Heart right ventricle (tissue), 16 donors: ENCODE data around the gene SCFD1. TPM values are rescaled to one million over a fixed set of nuclear protein-coding genes. Genes with fewer than 3 reads are reported as not detected.

Experiments used
- ATAC-seq, 8 donors: fragments of 200-7000 bp; cut with Tn5 transposase; one replicate each; pipeline ENCODE4 v1.9.1; 2020; ENCODE audit warnings: mild to moderate bottlenecking in 8 of 8, moderate library complexity in 8 of 8, moderate number of reproducible peaks in 1 of 8
- DNase-seq, 2 donors: peaks; one replicate each; pipeline ENCODE4 v3.0.0-alpha.2; 2020
- H3K27ac ChIP-seq, 10 donors: fragments of 200-600 bp; sonication (generic) in 2 of 10; one replicate each; pipeline versions ENCODE4 v1.5.0 to v1.8.0; 2020 to 2022; ENCODE audit warnings: mild to moderate bottlenecking in 3 of 10
- H3K27me3 ChIP-seq, 7 donors: fragments of 200-600 bp; one replicate each; pipeline ENCODE4 v1.8.0; 2021 to 2022; ENCODE audit warnings: mild to moderate bottlenecking in 2 of 7
- H3K36me3 ChIP-seq, 9 donors: fragments of 200-600 bp; sonication (generic) in 1 of 9; one replicate each; pipeline versions ENCODE4 v1.5.0 to v1.8.0; 2020 to 2022; ENCODE audit warnings: mild to moderate bottlenecking in 2 of 9
- H3K4me1 ChIP-seq, 9 donors: fragments of 200-600 bp; sonication (generic) in 1 of 9; one replicate each; pipeline versions ENCODE4 v1.5.0 to v1.8.0; 2020 to 2022; ENCODE audit warnings: mild to moderate bottlenecking in 4 of 9
- H3K4me3 ChIP-seq, 10 donors: fragments of 200-600 bp; sonication (generic) in 2 of 10; one replicate each; pipeline versions ENCODE4 v1.5.0 to v1.8.0; 2020 to 2022; ENCODE audit warnings: mild to moderate bottlenecking in 7 of 10, moderate library complexity in 2 of 10
- H3K9me3 ChIP-seq, 11 donors: fragments of 200-600 bp in 10 of 11; sonication (generic) in 2 of 11; one replicate each; pipeline versions ENCODE4 v1.5.0 to v1.8.0; 2013 to 2022; ENCODE audit warnings: mild to moderate bottlenecking in 2 of 11, control low read depth in 1 of 11, moderate library complexity in 1 of 11
- WGBS, 2 donors: extraction: QIAGEN DNeasy Blood & Tissue Kit; methylation state at CpG; one replicate each; pipeline ENCODE4 v1.1.7; 2013; ENCODE audit warnings: inconsistent platforms in 1 of 2; 5-methylcytosine and 5-hydroxymethylcytosine counted together
- intact Hi-C, 10 donors: fragments of 100-400 bp; cut with DNase I; formaldehyde crosslinking; loops; one replicate each; pipeline versions ENCODE4 v1.11.1 to v1.14.2; 2022
- polyA plus RNA-seq, 2 donors: library from polyadenylated mRNA; stranded (reverse); fragments of 200-250 nt; gene quantifications; one replicate each; pipeline ENCODE4 v1.2.3, GENCODE V29; 2013
- total RNA-seq, 10 donors: library from RNA; stranded (reverse); fragmentation: NEBNext Ultra II Directional in 3 of 10; extraction: Animal tissue kit (Norgen Biotek cat#: 25700) in 3 of 10; gene quantifications; one replicate each; pipeline versions ENCODE4 v1.2.1 to v1.2.4, GENCODE V29; 2021 to 2023
- TF ChIP-seq, protein P1 (sequence below), 9 donors: fragments of 200-600 bp; sonication (generic) in 2 of 9; IDR thresholded peaks; one replicate each; pipeline versions ENCODE4 v1.5.0 to v1.8.0; 2021 to 2022; ENCODE audit warnings: antibody characterized with exemption in 9 of 9, mild to moderate bottlenecking in 5 of 9, moderate library complexity in 1 of 9
- donor health status: Arrhythmogenic right ventricular cardiomyopathy.
- donor health status: ischemic (EF 13 %, LVEDD 7.1; RV severe dilation, severe dysfunction).
- donor health status: healthy with polysubstance abuse.
- donor health status: DM: no; HTN: yes; CAD: no.
- donor health status: DM: no; HTN: no; CAD: no.
- donor health status: ischemic (EF 25% LVEDD 6.9; RV normal size, moderate dysfunction).
- donor health status: ischemic (EF 25% LVEDD 5.7; RV mildly dilated, moderate dysfunction).
- donor health status: healthy.
- donor health status: DM: yes; HTN: yes; CAD: no.
- donor health status: Ischemic cardiomyopathy.
- donor health status: ischemic (EF 35%, LVEDD 5.7; RV mildly dilated, moderate dysfunction).
- donor health status: nonischemic (EF 11% LVEDD 7.7; RV severe dilation, severe dysfunction).
- donor health status: DM: yes; HTN: yes; CAD: no.
- donor health status: PGD.
- donor health status: ischemic (EF 29% LVEDD 5.4; RV normal size, mild dysfunction).
- donor health status: nonischemic (EF 23%, LVEDD 6.1; RV moderate dilation, normal function).

SCFD1 gene
- total and polyA plus RNA-seq, 12 donors: 40.1 to 98.6 (median 47.1) TPM

- Histone ChIP-seq H3K4me1 (no peaks in the 10 kb centered on the region), H3K36me3 (peaks cover 0 to 85% (median 9%) of the 10 kb centered on the region in 9 donors), H3K9me3 (no peaks in the 10 kb centered on the region), H3K27ac (no peak overlapping the region), H3K27me3 (no peaks in the 10 kb centered on the region), H3K4me3 (no peak overlapping the region)
- TF ChIP-seq, protein P1, sequence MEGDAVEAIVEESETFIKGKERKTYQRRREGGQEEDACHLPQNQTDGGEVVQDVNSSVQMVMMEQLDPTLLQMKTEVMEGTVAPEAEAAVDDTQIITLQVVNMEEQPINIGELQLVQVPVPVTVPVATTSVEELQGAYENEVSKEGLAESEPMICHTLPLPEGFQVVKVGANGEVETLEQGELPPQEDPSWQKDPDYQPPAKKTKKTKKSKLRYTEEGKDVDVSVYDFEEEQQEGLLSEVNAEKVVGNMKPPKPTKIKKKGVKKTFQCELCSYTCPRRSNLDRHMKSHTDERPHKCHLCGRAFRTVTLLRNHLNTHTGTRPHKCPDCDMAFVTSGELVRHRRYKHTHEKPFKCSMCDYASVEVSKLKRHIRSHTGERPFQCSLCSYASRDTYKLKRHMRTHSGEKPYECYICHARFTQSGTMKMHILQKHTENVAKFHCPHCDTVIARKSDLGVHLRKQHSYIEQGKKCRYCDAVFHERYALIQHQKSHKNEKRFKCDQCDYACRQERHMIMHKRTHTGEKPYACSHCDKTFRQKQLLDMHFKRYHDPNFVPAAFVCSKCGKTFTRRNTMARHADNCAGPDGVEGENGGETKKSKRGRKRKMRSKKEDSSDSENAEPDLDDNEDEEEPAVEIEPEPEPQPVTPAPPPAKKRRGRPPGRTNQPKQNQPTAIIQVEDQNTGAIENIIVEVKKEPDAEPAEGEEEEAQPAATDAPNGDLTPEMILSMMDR (IDR thresholded peaks at IDR 0.05): no peak
- intact Hi-C loops: no loop called here
- 76 to 86% methylated on average over 2 of the region's 2 CpGs for WGBS, 2 donors
- ATAC-seq (no peak), DNase-seq (no peak)
These were observed 86.0 kb downstream of the SCFD1 start for GRCh38 chr14:30708157-30708556.

GRCh38 chr14:30709201-30709600 lies 87.1 kb downstream of the SCFD1 start:
- Histone ChIP-seq H3K9me3 (no peaks in the 10 kb centered on the region), H3K4me1 (no peaks in the 10 kb centered on the region), H3K27ac (no peak overlapping the region), H3K27me3 (no peaks in the 10 kb centered on the region), H3K4me3 (no peak overlapping the region), H3K36me3 (peaks cover 0 to 85% (median 9%) of the 10 kb centered on the region in 9 donors)
- TF ChIP-seq, protein P1 (IDR thresholded peaks at IDR 0.05): no peak
- ATAC-seq: no peak
- no peak for DNase-seq
- intact Hi-C loops: no loop called here
- 99 to 100% methylated on average over 3 of the region's 3 CpGs for WGBS, 2 donors

- Histone ChIP-seq H3K27ac (no peak overlapping the region), H3K4me1 (no peaks in the 10 kb centered on the region), H3K36me3 (peaks cover 0 to 80% (median 9%) of the 10 kb centered on the region in 9 donors), H3K4me3 (no peak overlapping the region), H3K9me3 (no peaks in the 10 kb centered on the region), H3K27me3 (no peaks in the 10 kb centered on the region)
- ATAC-seq: no peak
- DNase-seq: no peak
- TF ChIP-seq, protein P1 (IDR thresholded peaks at IDR 0.05): no peak
- intact Hi-C loops: no loop called here
These were observed 88.8 kb downstream of the SCFD1 start for GRCh38 chr14:30710876-30711275.

DNA sequence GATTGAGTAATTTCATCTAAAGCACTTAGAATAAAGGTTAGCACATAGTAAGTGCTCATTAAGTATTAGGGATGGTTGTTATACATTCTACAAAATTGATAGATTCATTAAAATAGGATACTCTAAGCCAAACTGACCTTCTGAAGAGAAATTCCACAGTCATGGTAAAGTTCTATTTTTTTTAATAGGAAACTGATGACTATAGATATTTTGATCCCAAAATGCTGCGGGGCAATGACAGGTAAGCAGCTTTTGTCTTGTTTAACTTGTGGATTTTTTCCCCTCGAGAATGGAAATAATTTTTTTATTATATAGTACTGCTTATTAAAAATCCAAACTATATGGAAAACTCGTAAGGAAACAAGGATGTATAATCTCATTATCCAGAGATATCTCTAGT lies 97.0 kb downstream of the SCFD1 start:
- Histone ChIP-seq H3K27me3 (no peaks in the 10 kb centered on the region), H3K4me1 (no peaks in the 10 kb centered on the region), H3K9me3 (no peaks in the 10 kb centered on the region), H3K36me3 (peaks cover 0 to 93% (median 16%) of the 10 kb centered on the region in 9 donors), H3K4me3 (no peak overlapping the region), H3K27ac (no peak overlapping the region)
- intact Hi-C loops: no loop called here
- TF ChIP-seq, protein P1 (IDR thresholded peaks at IDR 0.05): no peak
- DNase-seq: no peak
- 96 to 99% methylated on average over 3 of the region's 3 CpGs for WGBS, 2 donors
- ATAC-seq: no peak
